Tibial artery (tissue), 4 donors: ENCODE results near the gene WDR48.

Source experiments
- DNase-seq, 2 donors: peaks; one replicate each; pipeline ENCODE4 v3.0.0-alpha.2; 2019
- H3K27ac ChIP-seq, 2 donors: fragments of 200-600 bp; sonication (generic) in 1 of 2; 1 replicate in 1 of 2; 2 replicates in 1 of 2; pipeline ENCODE4 v1.5.1; 2018 to 2019; ENCODE audit warnings: mild to moderate bottlenecking in 1 of 2
- H3K27me3 ChIP-seq, 2 donors: fragments of 200-600 bp; sonication (generic) in 1 of 2; one replicate each; pipeline versions ENCODE4 v1.5.1 to v1.6.0; 2016 to 2019
- H3K36me3 ChIP-seq, 3 donors: fragments of 200-600 bp; sonication (generic) in 2 of 3; one replicate each; pipeline ENCODE4 v1.5.1; 2016 to 2019; ENCODE audit warnings: mild to moderate bottlenecking in 2 of 3
- H3K4me1 ChIP-seq, 4 donors: fragments of 200-600 bp; sonication (generic) in 2 of 4; 1 replicate in 3 of 4; 2 replicates in 1 of 4; pipeline ENCODE4 v1.5.1; 2016 to 2019
- H3K4me3 ChIP-seq, 2 donors: fragments of 200-600 bp; sonication (generic) in 1 of 2; 1 replicate in 1 of 2; 2 replicates in 1 of 2; pipeline ENCODE4 v1.5.1; 2018 to 2019; ENCODE audit warnings: mild to moderate bottlenecking in 2 of 2
- H3K9me3 ChIP-seq, 3 donors: fragments of 200-600 bp; sonication (generic) in 1 of 3; one replicate each; pipeline ENCODE4 v1.5.1; 2016 to 2019
- intact Hi-C: fragments of 100-400 bp; cut with DNase I; formaldehyde crosslinking; loops from one replicate; pipeline ENCODE4 v1.15.0; 2023; ENCODE audit warnings: low total_unique reads
- TF ChIP-seq, protein P1 (sequence below), 2 experiments: fragments of 200-600 bp in 1 of 2; fragments of 450-650 bp in 1 of 2; IDR thresholded peaks; one replicate each; pipeline ENCODE4 v1.5.1; 2017 to 2019; ENCODE audit warnings: antibody characterized with exemption in 2 of 2, mild to moderate bottlenecking in 1 of 2, moderate library complexity in 1 of 2

Gene WDR48

DNA sequence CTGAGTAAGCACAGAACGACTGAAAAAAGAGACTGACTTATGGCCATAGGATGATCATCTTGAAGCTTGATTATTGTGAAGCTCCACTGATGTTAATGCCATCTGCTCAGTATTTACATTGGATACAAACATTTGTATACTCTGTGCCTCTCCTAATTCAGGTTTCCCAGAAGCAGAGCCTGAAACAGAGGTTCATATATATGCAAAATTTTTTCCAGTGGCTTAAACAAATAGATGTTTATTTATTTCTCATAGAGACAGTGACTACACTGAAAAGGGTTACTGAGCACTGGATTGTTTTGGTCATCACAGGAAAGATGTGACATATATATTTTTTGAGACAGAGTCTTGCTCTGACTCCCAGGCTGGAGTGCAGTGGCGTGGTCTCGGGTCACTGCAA is 36.4 kb upstream of the WDR48 start:
- TF ChIP-seq, protein P1, sequence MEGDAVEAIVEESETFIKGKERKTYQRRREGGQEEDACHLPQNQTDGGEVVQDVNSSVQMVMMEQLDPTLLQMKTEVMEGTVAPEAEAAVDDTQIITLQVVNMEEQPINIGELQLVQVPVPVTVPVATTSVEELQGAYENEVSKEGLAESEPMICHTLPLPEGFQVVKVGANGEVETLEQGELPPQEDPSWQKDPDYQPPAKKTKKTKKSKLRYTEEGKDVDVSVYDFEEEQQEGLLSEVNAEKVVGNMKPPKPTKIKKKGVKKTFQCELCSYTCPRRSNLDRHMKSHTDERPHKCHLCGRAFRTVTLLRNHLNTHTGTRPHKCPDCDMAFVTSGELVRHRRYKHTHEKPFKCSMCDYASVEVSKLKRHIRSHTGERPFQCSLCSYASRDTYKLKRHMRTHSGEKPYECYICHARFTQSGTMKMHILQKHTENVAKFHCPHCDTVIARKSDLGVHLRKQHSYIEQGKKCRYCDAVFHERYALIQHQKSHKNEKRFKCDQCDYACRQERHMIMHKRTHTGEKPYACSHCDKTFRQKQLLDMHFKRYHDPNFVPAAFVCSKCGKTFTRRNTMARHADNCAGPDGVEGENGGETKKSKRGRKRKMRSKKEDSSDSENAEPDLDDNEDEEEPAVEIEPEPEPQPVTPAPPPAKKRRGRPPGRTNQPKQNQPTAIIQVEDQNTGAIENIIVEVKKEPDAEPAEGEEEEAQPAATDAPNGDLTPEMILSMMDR (IDR thresholded peaks at IDR 0.05) = no peak

DNA sequence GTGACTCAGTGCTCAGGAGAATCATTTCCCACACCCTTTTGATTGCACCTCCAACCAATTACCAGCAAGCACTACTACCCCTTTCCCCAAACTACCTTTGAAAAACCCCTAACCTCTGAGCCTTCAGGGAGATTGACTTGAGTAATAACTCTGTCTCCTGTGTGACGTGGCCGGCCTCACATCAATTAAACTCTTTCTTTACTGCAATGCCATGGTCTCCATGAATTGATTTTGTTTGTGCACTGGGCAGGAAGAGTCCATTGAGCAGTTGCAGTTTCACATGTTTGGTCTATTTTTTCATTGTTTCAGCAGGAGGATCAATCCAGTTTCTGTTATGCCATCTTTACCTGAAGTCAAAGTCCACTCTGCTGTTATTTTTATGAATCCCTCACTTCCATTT is 32.5 kb upstream of the WDR48 start:
- TF ChIP-seq, protein P1 (IDR thresholded peaks at IDR 0.05) = no peak
- Histone ChIP-seq H3K4me3 (no peak overlapping the region), H3K9me3 (no peaks in the 10 kb centered on the region), H3K4me1 (no peaks in the 10 kb centered on the region), H3K27ac (no peak overlapping the region), H3K27me3 (peaks cover 0 to 5% of the 10 kb centered on the region in 2 donors), H3K36me3 (no peaks in the 10 kb centered on the region)
- DNase-seq = no peak
- intact Hi-C loops = no loop called here

More for the DNA sequence above, 36.4 kb upstream of the WDR48 start:
- H3K27me3 ChIP-seq = no peaks in the 10 kb centered on the region
- H3K27ac ChIP-seq = no peak overlapping the region
- DNase-seq = no peak
- no peaks in the 10 kb centered on the region for H3K9me3 ChIP-seq
- no peaks in the 10 kb centered on the region for H3K36me3 ChIP-seq
- no peaks in the 10 kb centered on the region for H3K4me1 ChIP-seq
- intact Hi-C loops = no loop called here
- H3K4me3 ChIP-seq = no peak overlapping the region

DNA sequence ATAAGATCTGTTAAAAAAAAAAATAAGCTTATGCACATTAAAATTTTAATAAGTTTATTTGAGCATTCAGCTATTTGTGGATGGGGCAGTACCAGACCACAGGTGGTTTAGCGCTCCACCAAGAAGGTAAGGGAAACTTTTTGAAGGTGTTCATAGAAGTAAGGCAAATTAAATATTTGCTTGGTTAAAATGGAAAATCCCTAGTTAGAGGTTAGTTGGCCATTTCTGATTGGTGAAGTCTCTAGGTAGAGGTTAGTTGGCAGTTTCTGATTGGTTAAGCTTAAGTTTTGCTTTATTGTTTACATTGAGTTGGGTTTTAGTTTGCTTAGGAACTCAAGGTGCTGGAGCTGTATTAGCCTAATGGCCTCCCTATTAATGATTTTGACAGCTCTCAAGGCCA is 30.8 kb upstream of the WDR48 start:
- intact Hi-C loops = no loop called here
- Histone ChIP-seq H3K9me3 (no peaks in the 10 kb centered on the region), H3K27me3 (peaks cover 0 to 5% of the 10 kb centered on the region in 2 donors), H3K36me3 (no peaks in the 10 kb centered on the region), H3K4me3 (no peak overlapping the region), H3K4me1 (no peaks in the 10 kb centered on the region), H3K27ac (no peak overlapping the region)
- no peak for DNase-seq
- TF ChIP-seq, protein P1 (IDR thresholded peaks at IDR 0.05) = no peak

DNA sequence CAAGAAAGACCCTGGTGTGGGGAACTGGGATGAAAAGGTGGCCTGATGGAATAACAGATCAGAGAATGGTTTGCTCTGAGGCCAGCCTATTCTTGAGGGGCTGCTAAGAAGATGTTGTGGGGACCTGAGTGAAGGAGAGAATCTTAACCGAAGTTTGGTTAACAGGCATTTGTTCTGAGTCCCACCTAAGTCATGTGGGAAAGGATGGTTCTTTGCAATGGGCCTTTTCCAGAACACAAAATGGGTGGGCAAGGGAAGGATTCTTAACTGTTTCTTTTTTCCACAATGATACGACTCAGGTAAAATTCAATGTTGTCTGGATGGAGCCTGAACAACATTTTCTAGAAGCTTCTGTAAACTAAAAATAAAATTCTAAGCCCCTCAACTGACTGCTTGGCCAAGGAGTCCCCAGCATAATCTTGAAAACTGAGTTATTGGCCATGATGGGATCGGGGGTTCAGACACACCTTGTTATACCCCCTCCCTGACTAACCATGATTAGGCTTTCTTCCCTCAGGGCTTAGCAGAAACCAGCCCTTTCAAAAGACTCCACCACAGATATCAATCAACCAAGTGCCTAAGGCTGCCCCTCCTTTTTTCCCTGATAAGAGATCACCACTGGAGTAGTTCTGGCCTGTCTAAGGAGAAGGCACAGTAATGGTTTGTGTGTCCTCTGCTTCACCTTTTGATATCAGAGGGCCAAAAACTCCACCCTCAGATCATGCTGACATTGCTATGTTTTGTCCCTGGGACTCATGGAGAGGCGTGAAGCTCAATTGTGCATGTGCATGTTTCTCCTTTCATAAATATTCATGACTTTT is 30.1 kb upstream of the WDR48 start:
- intact Hi-C loops = no loop called here
- DNase-seq = no peak
- no peaks in the 10 kb centered on the region for H3K36me3 ChIP-seq
- no peaks in the 10 kb centered on the region for H3K4me1 ChIP-seq
- peaks cover 0 to 5% of the 10 kb centered on the region in 2 donors for H3K27me3 ChIP-seq
- no peaks in the 10 kb centered on the region for H3K9me3 ChIP-seq
- no peak overlapping the region for H3K27ac ChIP-seq
- no peak overlapping the region for H3K4me3 ChIP-seq
- TF ChIP-seq, protein P1 (IDR thresholded peaks at IDR 0.05) = no peak

DNA sequence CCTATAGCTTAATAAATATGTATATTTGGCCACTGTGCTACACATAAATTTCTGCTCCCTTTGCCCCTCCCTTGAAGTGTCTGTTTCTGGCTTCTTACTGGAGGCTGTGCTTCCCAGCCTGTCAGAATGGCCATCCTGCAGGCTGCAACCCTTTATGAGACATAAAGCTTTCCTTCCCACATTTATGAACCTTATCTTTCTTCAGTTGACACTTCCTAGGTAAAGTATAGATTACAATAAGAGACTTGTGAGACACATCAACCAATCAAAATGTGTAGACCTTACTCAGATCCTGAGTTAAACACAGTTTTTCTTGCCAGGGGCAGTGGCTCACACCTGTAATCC is 29.6 kb upstream of the WDR48 start:
- H3K4me1 ChIP-seq = no peaks in the 10 kb centered on the region
- no peaks in the 10 kb centered on the region for H3K9me3 ChIP-seq
- DNase-seq = no peak
- H3K27ac ChIP-seq = no peak overlapping the region
- H3K4me3 ChIP-seq = no peak overlapping the region
- intact Hi-C loops = no loop called here
- TF ChIP-seq, protein P1 (IDR thresholded peaks at IDR 0.05) = no peak
- H3K27me3 ChIP-seq = peaks cover 0 to 5% of the 10 kb centered on the region in 2 donors
- no peaks in the 10 kb centered on the region for H3K36me3 ChIP-seq
